HepG2 (cell line): ENCODE data around the gene PRKCB. TPM values are rescaled to one million over a fixed set of nuclear protein-coding genes. Genes with fewer than 3 reads are reported as not detected.
A peak's percentile ranks its signal among the peaks of the same experiment; 100 is the strongest.

Experiments
- ATAC-seq: fragments of 200-7000 bp; cut with Tn5 transposase; 3 replicates; pipeline ENCODE4 v1.9.1; 2020; ENCODE audit warnings: mild to moderate bottlenecking, moderate library complexity
- BruUV-seq: library from RNA; stranded (reverse); fragments of 400-500 nt; replicated peaks from 2 replicates; lab custom pipeline; 2021; lab: Mats Ljungman, UMichigan
- CTCF ChIA-PET: fragments of 300-600 bp; formaldehyde crosslinking; extraction: SDS; loops from one replicate; lab custom pipeline; 2021; ENCODE audit warnings: low total read pairs, inconsistent platforms, low intra/inter-chr PET ratio; lab: Yijun Ruan, JAX
- POLR2A ChIA-PET: fragments of 350-600 bp; sonication (Branson Sonifier 250); formaldehyde crosslinking; loops from one replicate; lab custom pipeline; 2020; ENCODE audit warnings: antibody characterized with exemption, inconsistent platforms; lab: Yijun Ruan, JAX
- DNase-seq: peaks from one replicate; pipeline ENCODE4 v3.0.0-alpha.2; 2015; ENCODE audit warnings: low spot score
- FAIRE-seq: peaks from 3 replicates; lab custom pipeline; 2011; peaks lifted over from hg19 to GRCh38; lab: Jason Lieb, UNC
- H2AFZ ChIP-seq: one replicate; pipeline ENCODE4 v1.6.1; 2011; ENCODE audit warnings: low read length, inconsistent platforms
- H3K27ac ChIP-seq: fragments of 300-600 bp; 3 replicates; pipeline ENCODE4 v1.8.0; 2011; ENCODE audit warnings: mixed run types, mild to moderate bottlenecking, mixed read lengths, low read length, inconsistent platforms; ENCODE audit not compliant: insufficient read depth; ENCODE audit errors: extremely low read length
- H3K27me3 ChIP-seq, 2 experiments: fragments of 200-600 bp in 1 of 2; 2 replicates in 1 of 2; 3 replicates in 1 of 2; pipeline versions ENCODE4 v1.6.0 to v1.8.0; 2011; ENCODE audit warnings: low read length in 2 of 2, mild to moderate bottlenecking in 2 of 2, moderate library complexity in 2 of 2, inconsistent platforms in 1 of 2; ENCODE audit not compliant: insufficient read depth in 2 of 2, control insufficient read depth in 1 of 2
- H3K36me3 ChIP-seq, 2 experiments: fragments of 200-600 bp in 1 of 2; replicated peaks in 1 of 2; 2 replicates in 1 of 2; 3 replicates in 1 of 2; pipeline versions ENCODE4 v1.5.1 to v1.8.0; 2011; ENCODE audit warnings: low read length in 2 of 2, inconsistent platforms in 1 of 2; ENCODE audit not compliant: insufficient read depth in 2 of 2, control insufficient read depth in 1 of 2
- H3K4me1 ChIP-seq: 2 replicates; pipeline ENCODE4 v1.5.1; 2012; ENCODE audit warnings: low read length, inconsistent platforms; ENCODE audit not compliant: insufficient read depth
- H3K4me2 ChIP-seq: 2 replicates; pipeline ENCODE4 v1.6.0; 2011; ENCODE audit warnings: low read depth, low read length, inconsistent platforms
- H3K4me3 ChIP-seq, 3 experiments: fragments of 200-600 bp in 1 of 3; sonication (generic), shearing (Covaris generic) in 1 of 3; replicated peaks in 1 of 3; 2 replicates each; pipeline ENCODE4 v1.5.1; 2011 to 2016; ENCODE audit warnings: low read length in 3 of 3, inconsistent platforms in 2 of 3, low read depth in 2 of 3, mild to moderate bottlenecking in 2 of 3, control low read depth in 1 of 3, mixed read lengths in 1 of 3; ENCODE audit not compliant: insufficient read depth in 1 of 3
- H3K79me2 ChIP-seq: one replicate; pipeline ENCODE4 v1.6.1; 2011; ENCODE audit warnings: low read length, inconsistent platforms; ENCODE audit not compliant: insufficient read depth
- H3K9ac ChIP-seq: 2 replicates; pipeline ENCODE4 v1.6.0; 2011; ENCODE audit warnings: mild to moderate bottlenecking, low read depth, low read length, inconsistent platforms; ENCODE audit not compliant: insufficient read depth
- H3K9me3 ChIP-seq: 2 replicates; pipeline ENCODE4 v1.5.1; 2012; ENCODE audit warnings: mild to moderate bottlenecking, low read length
- H4K20me1 ChIP-seq: 2 replicates; pipeline ENCODE4 v1.6.0; 2011; ENCODE audit warnings: inconsistent platforms, mild to moderate bottlenecking, low read length, moderate library complexity; ENCODE audit not compliant: insufficient read depth
- FOSL1 ChIP-seq: sonication (generic); formaldehyde crosslinking; IDR thresholded peaks from 2 replicates; pipeline ENCODE4 v1.9.0; 2021; ENCODE audit warnings: missing genetic modification reagents, borderline replicate concordance
- KMT2A ChIP-seq: sonication (generic); formaldehyde crosslinking; IDR thresholded peaks from 2 replicates; pipeline ENCODE4 v1.4.0; 2020; ENCODE audit warnings: missing genetic modification reagents
- MED8 ChIP-seq: sonication (generic); formaldehyde crosslinking; IDR thresholded peaks from 2 replicates; pipeline ENCODE4 v1.8.1; 2023; ENCODE audit warnings: mild to moderate bottlenecking, missing genetic modification reagents; ENCODE audit not compliant: insufficient replicate concordance
- NAIF1 ChIP-seq: sonication (generic); formaldehyde crosslinking; IDR thresholded peaks from 2 replicates; pipeline ENCODE4 v1.5.0; 2020; ENCODE audit warnings: mild to moderate bottlenecking, missing genetic modification reagents, borderline replicate concordance
- ONECUT2 ChIP-seq: sonication (generic); formaldehyde crosslinking; IDR thresholded peaks from 2 replicates; pipeline ENCODE4 v1.4.0; 2020; ENCODE audit warnings: missing genetic modification reagents
- SAFB2 ChIP-seq: sonication (generic); formaldehyde crosslinking; IDR thresholded peaks from 2 replicates; pipeline ENCODE4 v1.5.1; 2020; ENCODE audit warnings: missing genetic modification reagents, low read depth, mild to moderate bottlenecking, borderline replicate concordance
- TOPORS ChIP-seq: sonication (generic); formaldehyde crosslinking; IDR thresholded peaks from 2 replicates; pipeline ENCODE4 v1.8.0; 2023; ENCODE audit warnings: mild to moderate bottlenecking, missing genetic modification reagents
- ZNF331 ChIP-seq: sonication (generic); formaldehyde crosslinking; IDR thresholded peaks from 2 replicates; pipeline ENCODE4 v1.4.0; 2020; ENCODE audit warnings: missing genetic modification reagents
- ZNF451 ChIP-seq: sonication (generic); formaldehyde crosslinking; IDR thresholded peaks from 2 replicates; pipeline ENCODE4 v1.5.0; 2020; ENCODE audit warnings: mild to moderate bottlenecking, missing genetic modification reagents
- ZNF616 ChIP-seq: sonication (generic); formaldehyde crosslinking; IDR thresholded peaks from 2 replicates; pipeline ENCODE4 v1.5.0; 2020; ENCODE audit warnings: low read depth, mild to moderate bottlenecking, missing genetic modification reagents
- ZNF777 ChIP-seq: sonication (generic); formaldehyde crosslinking; IDR thresholded peaks from 2 replicates; pipeline ENCODE4 v1.4.0; 2020; ENCODE audit warnings: missing genetic modification reagents
- WGBS: methylation state at CpG from one replicate; pipeline ENCODE4 v1.1.6; 2017; ENCODE audit warnings: low lambda C conversion rate; 5-methylcytosine and 5-hydroxymethylcytosine counted together
- in situ Hi-C: cut with HindIII; loops from 2 replicates; pipeline ENCODE4 v1.10.0; 2017; ENCODE audit warnings: low pct_unique_long_range_greater_than_20kb; ENCODE audit not compliant: extremely low pct_ligation_motif_present
- intact Hi-C: fragments of 100-400 bp; cut with micrococcal nuclease; formaldehyde crosslinking; loops from one replicate; pipeline ENCODE4 v1.10.0; 2022; ENCODE audit not compliant: unreplicated experiment
- polyA plus RNA-seq, 8 experiments: library from polyadenylated mRNA; depleted of rRNA in 3 of 8; stranded (reverse) in 7 of 8; unstranded in 1 of 8; fragments of >200 nt; fragmentation: Illumina TruSeq in 4 of 8; extraction: Trizol in 4 of 8; gene quantifications; 2 replicates each; pipeline versions ENCODE4 v1.2.1 to v1.2.3, GENCODE V29; 2011 to 2016; ENCODE audit warnings: low read depth in 4 of 8, missing spikeins in 1 of 8, mixed read lengths in 1 of 8; ENCODE audit not compliant: insufficient read depth in 1 of 8
- total RNA-seq, 5 experiments: library from RNA; depleted of rRNA; stranded (reverse); fragments of >200 nt; fragmentation: Illumina TruSeq; extraction: Trizol; gene quantifications; 2 replicates each; pipeline ENCODE4 v1.2.3, GENCODE V29; 2016; ENCODE audit warnings: low read depth in 1 of 5
- TF ChIP-seq, protein P1 (sequence below): sonication (generic); formaldehyde crosslinking; IDR thresholded peaks from 2 replicates; pipeline ENCODE4 v1.4.0; 2020; ENCODE audit warnings: missing genetic modification reagents
- TF ChIP-seq, protein P2 (sequence below): IDR thresholded peaks from 2 replicates; pipeline ENCODE4 v1.6.1; 2016; ENCODE audit warnings: missing compliant biosample characterization, missing genetic modification reagents, borderline replicate concordance
- TF ChIP-seq, protein P3 (sequence below): sonication (generic); formaldehyde crosslinking; IDR thresholded peaks from 2 replicates; pipeline ENCODE4 v1.9.0; 2021; ENCODE audit warnings: mild to moderate bottlenecking, missing genetic modification reagents
- TF ChIP-seq, protein P4 (sequence below), 2 experiments: fragments of 450-650 bp in 1 of 2; sonication (generic) in 1 of 2; formaldehyde crosslinking; IDR thresholded peaks; 2 replicates each; pipeline versions ENCODE4 v1.5.0 to v1.8.0; 2020 to 2022; ENCODE audit warnings: mild to moderate bottlenecking in 1 of 2, missing genetic modification reagents in 1 of 2

The PRKCB gene
- total and polyA plus RNA-seq, 2 of the 13 experiments (the other 11 are each of a cell fraction or from before 2014, with no cell fraction given), result 0.01 TPM; not detected in 1

DNA sequence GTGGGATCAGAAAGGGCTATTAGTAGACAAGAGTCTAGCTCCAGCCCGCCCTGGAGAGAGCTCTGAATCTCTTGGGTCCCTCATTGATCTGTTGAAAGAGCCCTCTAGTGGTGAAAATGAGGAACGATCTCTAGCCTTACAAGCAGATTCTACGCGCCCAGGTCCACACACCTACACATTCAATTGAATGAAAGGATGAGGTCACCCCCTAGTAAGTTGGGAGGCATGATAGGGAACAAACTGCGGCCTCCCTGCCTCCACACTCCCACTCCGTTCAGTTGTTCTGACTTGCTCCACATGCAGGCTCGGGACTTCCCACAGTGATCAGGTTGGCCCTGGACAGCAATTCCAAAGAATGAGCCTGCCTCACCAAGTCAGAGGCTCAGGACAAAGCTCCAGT is 417.4 kb downstream of the PRKCB start:
- POLR2A ChIA-PET, result no interaction called here
- TF ChIP-seq, protein P1, sequence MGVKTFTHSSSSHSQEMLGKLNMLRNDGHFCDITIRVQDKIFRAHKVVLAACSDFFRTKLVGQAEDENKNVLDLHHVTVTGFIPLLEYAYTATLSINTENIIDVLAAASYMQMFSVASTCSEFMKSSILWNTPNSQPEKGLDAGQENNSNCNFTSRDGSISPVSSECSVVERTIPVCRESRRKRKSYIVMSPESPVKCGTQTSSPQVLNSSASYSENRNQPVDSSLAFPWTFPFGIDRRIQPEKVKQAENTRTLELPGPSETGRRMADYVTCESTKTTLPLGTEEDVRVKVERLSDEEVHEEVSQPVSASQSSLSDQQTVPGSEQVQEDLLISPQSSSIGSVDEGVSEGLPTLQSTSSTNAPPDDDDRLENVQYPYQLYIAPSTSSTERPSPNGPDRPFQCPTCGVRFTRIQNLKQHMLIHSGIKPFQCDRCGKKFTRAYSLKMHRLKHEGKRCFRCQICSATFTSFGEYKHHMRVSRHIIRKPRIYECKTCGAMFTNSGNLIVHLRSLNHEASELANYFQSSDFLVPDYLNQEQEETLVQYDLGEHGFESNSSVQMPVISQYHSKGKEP (CRISPR knock-in tag), result no peak
- TF ChIP-seq ZNF777 (CRISPR knock-in tag) (no peak), SAFB2 (CRISPR knock-in tag) (no peak), ZNF331 (CRISPR knock-in tag) (no peak), FOSL1 (no peak), ZNF616 (CRISPR knock-in tag) (no peak), MED8 (CRISPR knock-in tag) (no peak), KMT2A (CRISPR knock-in tag) (no peak), ONECUT2 (CRISPR knock-in tag) (peak; percentile 34; the same call in 1 of the 2 replicates), ZNF451 (CRISPR knock-in tag) (no peak), TOPORS (no peak), NAIF1 (no peak)
- TF ChIP-seq, protein P2, sequence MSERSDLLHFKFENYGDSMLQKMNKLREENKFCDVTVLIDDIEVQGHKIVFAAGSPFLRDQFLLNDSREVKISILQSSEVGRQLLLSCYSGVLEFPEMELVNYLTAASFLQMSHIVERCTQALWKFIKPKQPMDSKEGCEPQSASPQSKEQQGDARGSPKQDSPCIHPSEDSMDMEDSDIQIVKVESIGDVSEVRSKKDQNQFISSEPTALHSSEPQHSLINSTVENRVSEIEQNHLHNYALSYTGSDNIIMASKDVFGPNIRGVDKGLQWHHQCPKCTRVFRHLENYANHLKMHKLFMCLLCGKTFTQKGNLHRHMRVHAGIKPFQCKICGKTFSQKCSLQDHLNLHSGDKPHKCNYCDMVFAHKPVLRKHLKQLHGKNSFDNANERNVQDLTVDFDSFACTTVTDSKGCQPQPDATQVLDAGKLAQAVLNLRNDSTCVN (CRISPR knock-in tag), result no peak
- TF ChIP-seq, protein P3, sequence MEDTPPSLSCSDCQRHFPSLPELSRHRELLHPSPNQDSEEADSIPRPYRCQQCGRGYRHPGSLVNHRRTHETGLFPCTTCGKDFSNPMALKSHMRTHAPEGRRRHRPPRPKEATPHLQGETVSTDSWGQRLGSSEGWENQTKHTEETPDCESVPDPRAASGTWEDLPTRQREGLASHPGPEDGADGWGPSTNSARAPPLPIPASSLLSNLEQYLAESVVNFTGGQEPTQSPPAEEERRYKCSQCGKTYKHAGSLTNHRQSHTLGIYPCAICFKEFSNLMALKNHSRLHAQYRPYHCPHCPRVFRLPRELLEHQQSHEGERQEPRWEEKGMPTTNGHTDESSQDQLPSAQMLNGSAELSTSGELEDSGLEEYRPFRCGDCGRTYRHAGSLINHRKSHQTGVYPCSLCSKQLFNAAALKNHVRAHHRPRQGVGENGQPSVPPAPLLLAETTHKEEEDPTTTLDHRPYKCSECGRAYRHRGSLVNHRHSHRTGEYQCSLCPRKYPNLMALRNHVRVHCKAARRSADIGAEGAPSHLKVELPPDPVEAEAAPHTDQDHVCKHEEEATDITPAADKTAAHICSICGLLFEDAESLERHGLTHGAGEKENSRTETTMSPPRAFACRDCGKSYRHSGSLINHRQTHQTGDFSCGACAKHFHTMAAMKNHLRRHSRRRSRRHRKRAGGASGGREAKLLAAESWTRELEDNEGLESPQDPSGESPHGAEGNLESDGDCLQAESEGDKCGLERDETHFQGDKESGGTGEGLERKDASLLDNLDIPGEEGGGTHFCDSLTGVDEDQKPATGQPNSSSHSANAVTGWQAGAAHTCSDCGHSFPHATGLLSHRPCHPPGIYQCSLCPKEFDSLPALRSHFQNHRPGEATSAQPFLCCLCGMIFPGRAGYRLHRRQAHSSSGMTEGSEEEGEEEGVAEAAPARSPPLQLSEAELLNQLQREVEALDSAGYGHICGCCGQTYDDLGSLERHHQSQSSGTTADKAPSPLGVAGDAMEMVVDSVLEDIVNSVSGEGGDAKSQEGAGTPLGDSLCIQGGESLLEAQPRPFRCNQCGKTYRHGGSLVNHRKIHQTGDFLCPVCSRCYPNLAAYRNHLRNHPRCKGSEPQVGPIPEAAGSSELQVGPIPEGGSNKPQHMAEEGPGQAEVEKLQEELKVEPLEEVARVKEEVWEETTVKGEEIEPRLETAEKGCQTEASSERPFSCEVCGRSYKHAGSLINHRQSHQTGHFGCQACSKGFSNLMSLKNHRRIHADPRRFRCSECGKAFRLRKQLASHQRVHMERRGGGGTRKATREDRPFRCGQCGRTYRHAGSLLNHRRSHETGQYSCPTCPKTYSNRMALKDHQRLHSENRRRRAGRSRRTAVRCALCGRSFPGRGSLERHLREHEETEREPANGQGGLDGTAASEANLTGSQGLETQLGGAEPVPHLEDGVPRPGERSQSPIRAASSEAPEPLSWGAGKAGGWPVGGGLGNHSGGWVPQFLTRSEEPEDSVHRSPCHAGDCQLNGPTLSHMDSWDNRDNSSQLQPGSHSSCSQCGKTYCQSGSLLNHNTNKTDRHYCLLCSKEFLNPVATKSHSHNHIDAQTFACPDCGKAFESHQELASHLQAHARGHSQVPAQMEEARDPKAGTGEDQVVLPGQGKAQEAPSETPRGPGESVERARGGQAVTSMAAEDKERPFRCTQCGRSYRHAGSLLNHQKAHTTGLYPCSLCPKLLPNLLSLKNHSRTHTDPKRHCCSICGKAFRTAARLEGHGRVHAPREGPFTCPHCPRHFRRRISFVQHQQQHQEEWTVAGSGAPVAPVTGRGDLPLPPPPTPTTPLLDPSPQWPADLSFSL (CRISPR knock-in tag), result no peak
- TF ChIP-seq, protein P4, sequence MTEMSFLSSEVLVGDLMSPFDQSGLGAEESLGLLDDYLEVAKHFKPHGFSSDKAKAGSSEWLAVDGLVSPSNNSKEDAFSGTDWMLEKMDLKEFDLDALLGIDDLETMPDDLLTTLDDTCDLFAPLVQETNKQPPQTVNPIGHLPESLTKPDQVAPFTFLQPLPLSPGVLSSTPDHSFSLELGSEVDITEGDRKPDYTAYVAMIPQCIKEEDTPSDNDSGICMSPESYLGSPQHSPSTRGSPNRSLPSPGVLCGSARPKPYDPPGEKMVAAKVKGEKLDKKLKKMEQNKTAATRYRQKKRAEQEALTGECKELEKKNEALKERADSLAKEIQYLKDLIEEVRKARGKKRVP (CRISPR knock-in tag; IDR thresholded peaks at IDR 0.05), result no peak

More for the DNA sequence above, 417.4 kb downstream of the PRKCB start:
- FAIRE-seq (peak; percentile 57), ATAC-seq (peak; percentile 93), DNase-seq (peak; percentile 47)
- Histone ChIP-seq H2AFZ (no peak overlapping the region), H3K4me3 (no peak overlapping the region), H3K27ac (no peak overlapping the region), H3K4me2 (no peak overlapping the region), H3K36me3 (no peaks in the 10 kb centered on the region), H3K4me1 (no peaks in the 10 kb centered on the region), H3K27me3 (peaks cover 0 to 4% of the 10 kb centered on the region in 2 experiments; a peak in 1 of 5 replicates), H3K79me2 (no peaks in the 10 kb centered on the region), H4K20me1 (no peaks in the 10 kb centered on the region), H3K9me3 (no peaks in the 10 kb centered on the region), H3K9ac (no peak overlapping the region)
- in situ Hi-C loops (loop anchor here (5.0 to 10.0 kb wide), 2 partner anchors 178 to 206 kb away; no protein-coding TSS in a partner anchor), intact Hi-C loops (loop anchor here (5.0 kb wide), 1 partner anchor 249 kb away; no protein-coding TSS in a partner anchor)
- BruUV-seq, result no TSS peak
- CTCF ChIA-PET, result interaction anchor here (1.2 to 2.6 kb wide), 3 partner anchors 208 to 211 kb away, joined by 3 to 25 read pairs (median 6); no protein-coding TSS in a partner anchor
- 5% methylated on average over 5 of the region's 7 CpGs for WGBS
